Esophagus squamous epithelium (tissue), 4 donors: ENCODE results near the gene TLNRD1.

Source experiments
- POLR2A ChIP-seq, 4 donors: fragments of 450-650 bp; IDR thresholded peaks; one replicate each; pipeline ENCODE4 v1.6.1; 2017; ENCODE audit warnings: antibody characterized with exemption in 4 of 4, mild to moderate bottlenecking in 4 of 4, moderate library complexity in 3 of 4
- TF ChIP-seq, protein P1 (sequence below), 6 experiments: fragments of 450-650 bp in 4 of 6; fragments of 200-600 bp in 2 of 6; sonication (generic) in 2 of 6; IDR thresholded peaks; one replicate each; pipeline ENCODE4 v1.5.1; 2016 to 2019; ENCODE audit warnings: antibody characterized with exemption in 6 of 6, mild to moderate bottlenecking in 4 of 6, moderate library complexity in 4 of 6

DNA sequence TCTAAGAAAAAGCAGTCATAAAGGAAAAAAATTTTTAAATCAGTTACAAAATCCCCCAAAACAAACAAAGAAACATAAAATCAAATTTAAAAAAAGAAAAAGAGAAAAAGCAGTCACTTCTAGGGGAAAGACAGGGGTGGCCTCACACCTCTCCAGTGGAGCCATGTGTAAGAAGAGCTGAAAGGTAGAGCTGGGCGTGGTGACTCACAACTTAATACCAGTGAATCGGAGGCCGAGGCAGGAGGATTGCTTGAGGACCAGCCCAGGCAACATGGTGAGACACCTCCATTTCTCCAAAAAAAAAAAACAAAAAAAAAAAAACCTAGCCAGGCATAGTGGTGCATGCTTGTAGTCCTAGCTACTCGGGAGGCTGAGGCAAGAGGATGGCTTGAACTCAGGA, 25.8 kb upstream of the TLNRD1 start:
- TF ChIP-seq POLR2A (IDR thresholded peaks at IDR 0.05) = no peak
- TF ChIP-seq, protein P1, sequence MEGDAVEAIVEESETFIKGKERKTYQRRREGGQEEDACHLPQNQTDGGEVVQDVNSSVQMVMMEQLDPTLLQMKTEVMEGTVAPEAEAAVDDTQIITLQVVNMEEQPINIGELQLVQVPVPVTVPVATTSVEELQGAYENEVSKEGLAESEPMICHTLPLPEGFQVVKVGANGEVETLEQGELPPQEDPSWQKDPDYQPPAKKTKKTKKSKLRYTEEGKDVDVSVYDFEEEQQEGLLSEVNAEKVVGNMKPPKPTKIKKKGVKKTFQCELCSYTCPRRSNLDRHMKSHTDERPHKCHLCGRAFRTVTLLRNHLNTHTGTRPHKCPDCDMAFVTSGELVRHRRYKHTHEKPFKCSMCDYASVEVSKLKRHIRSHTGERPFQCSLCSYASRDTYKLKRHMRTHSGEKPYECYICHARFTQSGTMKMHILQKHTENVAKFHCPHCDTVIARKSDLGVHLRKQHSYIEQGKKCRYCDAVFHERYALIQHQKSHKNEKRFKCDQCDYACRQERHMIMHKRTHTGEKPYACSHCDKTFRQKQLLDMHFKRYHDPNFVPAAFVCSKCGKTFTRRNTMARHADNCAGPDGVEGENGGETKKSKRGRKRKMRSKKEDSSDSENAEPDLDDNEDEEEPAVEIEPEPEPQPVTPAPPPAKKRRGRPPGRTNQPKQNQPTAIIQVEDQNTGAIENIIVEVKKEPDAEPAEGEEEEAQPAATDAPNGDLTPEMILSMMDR (IDR thresholded peaks at IDR 0.05) = no peak
